Measurements from ENCODE around the gene TMEM207. TPM values are rescaled to one million over a fixed set of nuclear protein-coding genes. Genes with fewer than 3 reads are reported as not detected.

TMEM207 gene
- total RNA-seq, 1 donor from 2014 or later = not detected

DNA sequence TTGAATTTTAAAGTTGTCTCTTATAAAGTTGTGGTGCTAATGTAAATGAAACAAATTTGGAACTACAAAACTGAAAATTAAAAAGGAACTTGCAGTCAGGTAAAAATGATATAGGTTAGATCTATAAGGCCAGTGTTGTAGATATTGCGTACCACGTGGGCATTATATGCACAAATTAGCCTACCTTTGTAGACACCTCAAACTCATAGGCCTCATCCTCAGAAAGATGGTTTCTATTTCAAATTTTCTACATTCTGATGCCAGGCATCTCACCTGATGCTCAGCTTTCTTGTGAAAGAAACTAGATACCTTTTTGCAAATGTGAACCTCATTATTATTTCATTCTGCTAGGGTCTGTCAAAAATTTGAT is 25.6 kb downstream of the TMEM207 start:
- Mint-ChIP-seq H3K4me3 (no peak overlapping the region), H3K9me3 (no peaks in the 10 kb centered on the region), H3K36me3 (no peaks in the 10 kb centered on the region), H3K27me3 (ENCODE audit: insufficient read depth, low read depth) (peaks cover 6% of the 10 kb centered on the region), H3K4me1 (no peaks in the 10 kb centered on the region), H3K27ac (no peak overlapping the region)
- Histone ChIP-seq H3K27ac (no peak overlapping the region), H3K4me2 (no peak overlapping the region), H4K20me1 (ENCODE audit: low read depth) (no peaks in the 10 kb centered on the region), H3K9ac (no peak overlapping the region), H3F3A (ENCODE audit: low read depth) (no peaks in the 10 kb centered on the region), H3K4me3 (no peak overlapping the region), H3K9me3 (ENCODE audit: low read depth) (no peaks in the 10 kb centered on the region), H3K27me3 (no peaks in the 10 kb centered on the region), H3K4me1 (no peaks in the 10 kb centered on the region), H2AFZ (replicated peaks) (no peak overlapping the region), H3K36me3 (no peaks in the 10 kb centered on the region), H3K79me2 (ENCODE audit: low read depth) (no peaks in the 10 kb centered on the region)
- no peak for DNase-seq (ENCODE audit: low spot score)
- TF ChIP-seq EZH2 (IDR thresholded peaks at IDR 0.05) (no peak), CTCF (IDR thresholded peaks at IDR 0.05) (no peak), EZH2phosphoT487 (IDR thresholded peaks at IDR 0.05) (no peak)

GRCh38 chr3:190414297-190414696 is 35.4 kb downstream of the TMEM207 start:
- Mint-ChIP-seq H3K4me1 (peaks cover 4% of the 10 kb centered on the region), H3K9me3 (peaks cover 10% of the 10 kb centered on the region), H3K4me3 (no peak overlapping the region), H3K27ac (no peak overlapping the region), H3K27me3 (ENCODE audit: insufficient read depth, low read depth) (no peaks in the 10 kb centered on the region), H3K36me3 (no peaks in the 10 kb centered on the region)
- Histone ChIP-seq H3K27ac (no peak overlapping the region), H3K4me2 (no peak overlapping the region), H3K9ac (no peak overlapping the region), H4K20me1 (ENCODE audit: low read depth) (no peaks in the 10 kb centered on the region), H3K4me3 (no peak overlapping the region), H3K27me3 (no peaks in the 10 kb centered on the region), H2AFZ (replicated peaks) (no peak overlapping the region), H3F3A (ENCODE audit: low read depth) (no peaks in the 10 kb centered on the region), H3K36me3 (no peaks in the 10 kb centered on the region), H3K79me2 (ENCODE audit: low read depth) (no peaks in the 10 kb centered on the region), H3K4me1 (no peaks in the 10 kb centered on the region), H3K9me3 (ENCODE audit: low read depth) (no peaks in the 10 kb centered on the region)
- no peak for DNase-seq (ENCODE audit: low spot score)
- TF ChIP-seq EZH2phosphoT487 (IDR thresholded peaks at IDR 0.05) (no peak), EZH2 (IDR thresholded peaks at IDR 0.05) (no peak), CTCF (IDR thresholded peaks at IDR 0.05) (no peak)

- Histone ChIP-seq H3K4me3 (no peak overlapping the region), H3K36me3 (no peaks in the 10 kb centered on the region), H3K27ac (no peak overlapping the region), H3K4me2 (no peak overlapping the region), H4K20me1 (ENCODE audit: low read depth) (no peaks in the 10 kb centered on the region), H3K9me3 (ENCODE audit: low read depth) (no peaks in the 10 kb centered on the region), H3K27me3 (no peaks in the 10 kb centered on the region), H3K4me1 (no peaks in the 10 kb centered on the region), H3F3A (ENCODE audit: low read depth) (peaks cover 3% of the 10 kb centered on the region), H3K79me2 (ENCODE audit: low read depth) (no peaks in the 10 kb centered on the region), H2AFZ (replicated peaks) (no peak overlapping the region), H3K9ac (no peak overlapping the region)
- no peaks in the 10 kb centered on the region for H3K27me3 Mint-ChIP-seq (ENCODE audit: insufficient read depth, low read depth)
- H3K4me3 Mint-ChIP-seq = no peak overlapping the region
- no peaks in the 10 kb centered on the region for H3K4me1 Mint-ChIP-seq
- no peaks in the 10 kb centered on the region for H3K9me3 Mint-ChIP-seq
- TF ChIP-seq EZH2phosphoT487 (IDR thresholded peaks at IDR 0.05) (no peak), EZH2 (IDR thresholded peaks at IDR 0.05) (no peak), CTCF (IDR thresholded peaks at IDR 0.05) (no peak)
- no peaks in the 10 kb centered on the region for H3K36me3 Mint-ChIP-seq
- no peak for DNase-seq (ENCODE audit: low spot score)
- no peak overlapping the region for H3K27ac Mint-ChIP-seq
These were observed 45.0 kb downstream of the TMEM207 start for GRCh38 chr3:190404715-190405114.

GRCh38 chr3:190401963-190402362 is 47.7 kb downstream of the TMEM207 start:
- Mint-ChIP-seq H3K27ac (no peak overlapping the region), H3K36me3 (no peaks in the 10 kb centered on the region), H3K4me1 (no peaks in the 10 kb centered on the region), H3K9me3 (no peaks in the 10 kb centered on the region), H3K27me3 (ENCODE audit: insufficient read depth, low read depth) (no peaks in the 10 kb centered on the region), H3K4me3 (no peak overlapping the region)
- H2AFZ ChIP-seq (replicated peaks) = no peak overlapping the region
- H3K9me3 ChIP-seq (ENCODE audit: low read depth) = no peaks in the 10 kb centered on the region
- no peak overlapping the region for H3K4me3 ChIP-seq
- no peak for DNase-seq (ENCODE audit: low spot score)
- no peaks in the 10 kb centered on the region for H3K79me2 ChIP-seq (ENCODE audit: low read depth)
- no peaks in the 10 kb centered on the region for H3K4me1 ChIP-seq
- no peaks in the 10 kb centered on the region for H3F3A ChIP-seq (ENCODE audit: low read depth)
- H3K4me2 ChIP-seq = no peak overlapping the region
- TF ChIP-seq EZH2phosphoT487 (IDR thresholded peaks at IDR 0.05) (no peak), CTCF (IDR thresholded peaks at IDR 0.05) (no peak), EZH2 (IDR thresholded peaks at IDR 0.05) (no peak)
- no peaks in the 10 kb centered on the region for H3K27me3 ChIP-seq
- H3K27ac ChIP-seq = no peak overlapping the region
- H3K36me3 ChIP-seq = no peaks in the 10 kb centered on the region
- no peak overlapping the region for H3K9ac ChIP-seq
- no peaks in the 10 kb centered on the region for H4K20me1 ChIP-seq (ENCODE audit: low read depth)

Data from neural progenitor cell (in vitro differentiated cells).